OCI-M1 (cell line): ENCODE measurements around the gene HRH2.

Experiments used
- DNase-seq: peaks from one replicate; lab custom pipeline; 2025; lab: John Stamatoyannopoulos, UW

Gene HRH2

DNA sequence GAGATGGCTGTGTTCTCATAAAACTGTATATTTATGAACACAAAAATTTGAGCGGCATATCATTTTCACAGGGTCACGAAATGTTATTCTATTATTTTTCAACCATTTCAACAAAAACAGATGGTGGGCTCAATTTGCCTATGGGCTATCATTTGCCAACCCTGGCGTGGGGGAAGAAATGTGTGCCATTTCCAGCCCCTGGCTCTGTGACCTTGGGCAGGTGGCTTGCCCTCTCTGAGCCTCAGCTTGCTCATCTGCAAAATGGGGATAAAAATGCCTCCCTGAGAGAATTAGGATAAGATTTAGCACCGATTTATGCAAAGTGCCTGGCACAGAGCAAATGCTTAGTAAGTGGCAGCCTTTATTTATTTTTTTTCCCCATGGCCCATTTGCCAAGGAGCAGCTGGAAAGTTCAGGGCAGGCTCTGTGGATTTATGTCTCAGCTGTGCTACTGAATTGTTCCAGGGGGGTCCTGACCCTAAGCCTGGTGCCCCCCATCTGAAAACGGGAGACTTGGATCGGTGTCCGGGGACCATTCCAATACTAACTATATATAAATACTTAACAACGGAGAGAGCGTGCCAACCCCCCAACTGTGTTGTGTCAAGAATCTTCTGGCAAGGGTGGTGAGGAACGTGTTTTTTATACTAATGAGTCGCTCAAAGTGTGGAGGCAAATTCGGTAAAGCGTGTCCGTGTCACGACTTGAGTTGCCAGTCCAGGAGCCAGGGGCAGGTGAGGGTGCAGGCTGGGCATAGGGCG lies 34.5 kb downstream of the HRH2 start:
- no peak for DNase-seq

GRCh38 chr5:175692996-175693710 lies 35.3 kb downstream of the HRH2 start:
- DNase-seq = no peak

DNA sequence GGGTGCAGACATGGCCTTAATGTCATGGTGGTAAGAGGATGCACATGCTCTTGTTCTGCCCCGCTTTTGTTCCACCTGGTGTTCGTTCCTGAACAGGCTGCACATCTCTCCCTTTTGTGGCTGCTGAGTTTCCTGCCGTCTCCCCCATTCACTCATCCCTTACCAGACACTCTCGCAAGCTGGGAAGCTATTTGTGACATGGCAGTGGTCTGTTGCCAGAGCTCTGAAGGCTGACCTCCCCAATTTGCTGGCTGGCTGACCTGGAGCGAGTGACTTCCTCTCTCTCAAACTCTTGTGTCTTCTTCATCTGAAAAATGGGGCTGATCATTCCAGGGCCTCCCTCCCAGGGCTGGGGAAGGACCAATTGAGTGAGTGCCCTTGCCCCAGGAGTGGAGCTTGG lies 35.9 kb downstream of the HRH2 start:
- DNase-seq = no peak

GRCh38 chr5:175694371-175695160 lies 36.7 kb downstream of the HRH2 start:
- no peak for DNase-seq

DNA sequence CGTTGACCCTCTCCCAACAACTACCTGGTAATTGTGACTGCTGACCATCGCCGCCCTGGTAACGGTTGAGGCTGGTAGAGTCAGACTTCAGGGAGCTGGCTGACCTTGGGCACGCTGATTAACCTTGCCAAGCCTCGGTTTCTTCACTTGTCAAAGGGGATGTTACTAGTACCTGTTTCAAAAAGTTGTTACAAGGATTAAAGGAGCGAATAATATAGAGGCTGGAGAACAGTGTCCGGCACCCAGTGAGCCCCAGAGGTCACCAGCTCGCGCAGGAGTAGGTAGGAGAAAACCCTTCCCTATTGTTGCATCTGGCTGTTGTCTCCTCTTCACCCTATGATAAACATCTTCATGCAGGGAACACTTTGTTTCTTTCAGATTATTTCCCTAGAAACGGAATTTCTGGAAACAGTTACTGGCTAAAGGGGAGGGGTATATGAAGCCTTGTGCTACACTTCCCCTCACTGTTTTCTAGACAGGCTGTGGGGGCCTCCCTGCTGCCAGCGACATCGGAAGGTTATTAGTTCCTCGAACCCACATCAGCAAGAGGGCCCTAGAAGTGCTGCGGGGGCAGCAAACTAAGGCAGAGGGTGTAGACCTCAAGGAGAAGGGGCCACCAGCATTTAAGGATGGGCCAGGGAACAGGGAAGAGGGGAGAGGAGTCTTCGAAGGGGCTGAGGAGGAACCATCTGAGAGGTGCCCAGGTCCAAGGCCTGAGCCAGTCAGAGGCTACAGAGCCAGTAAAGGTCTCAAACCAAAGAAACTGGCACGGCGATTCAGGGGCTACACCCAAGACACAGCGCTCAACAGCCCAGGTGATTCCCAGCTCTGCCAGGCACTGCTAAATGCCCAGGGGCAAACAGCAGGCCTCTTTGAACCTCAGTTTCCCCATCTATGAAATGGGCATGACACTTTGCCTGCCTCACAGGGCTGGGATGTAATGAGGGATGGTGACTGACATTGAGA lies 37.6 kb downstream of the HRH2 start:
- DNase-seq = no peak

DNA sequence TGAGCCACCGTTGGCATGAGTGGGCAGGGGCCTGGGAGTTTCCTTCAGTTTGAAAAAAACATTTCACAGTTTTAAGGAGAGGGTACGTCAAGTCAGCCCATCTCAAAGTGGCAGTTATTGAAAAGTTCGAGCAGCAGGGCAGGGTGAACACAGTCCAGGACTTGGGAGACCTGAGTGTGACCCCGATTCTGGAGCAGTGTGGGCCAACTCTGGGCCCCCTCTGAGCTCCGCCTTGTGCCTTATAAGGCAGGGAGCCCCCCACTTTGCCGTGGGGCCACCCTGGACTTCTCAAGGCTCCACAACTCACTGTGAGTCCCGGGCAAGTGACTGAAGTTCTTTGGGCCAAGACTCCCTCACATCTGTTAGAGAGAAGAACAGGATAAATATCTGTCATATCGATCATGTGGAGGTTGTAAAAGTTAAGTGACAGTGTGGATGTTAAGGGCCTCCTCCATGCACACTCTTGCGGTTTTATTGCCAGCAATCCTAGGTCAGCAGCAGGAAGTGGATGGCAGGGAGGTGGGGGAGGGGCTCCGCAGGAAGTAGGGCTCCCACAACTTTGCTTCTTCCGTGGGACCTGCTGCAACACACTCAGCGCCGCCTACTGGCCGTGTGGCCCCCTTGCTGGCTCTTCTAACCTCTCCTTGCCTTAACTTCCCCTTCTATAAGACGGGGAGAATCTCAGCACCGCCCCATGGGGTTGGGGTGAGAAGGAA lies 38.4 kb downstream of the HRH2 start:
- DNase-seq = peak; percentile 88

DNA sequence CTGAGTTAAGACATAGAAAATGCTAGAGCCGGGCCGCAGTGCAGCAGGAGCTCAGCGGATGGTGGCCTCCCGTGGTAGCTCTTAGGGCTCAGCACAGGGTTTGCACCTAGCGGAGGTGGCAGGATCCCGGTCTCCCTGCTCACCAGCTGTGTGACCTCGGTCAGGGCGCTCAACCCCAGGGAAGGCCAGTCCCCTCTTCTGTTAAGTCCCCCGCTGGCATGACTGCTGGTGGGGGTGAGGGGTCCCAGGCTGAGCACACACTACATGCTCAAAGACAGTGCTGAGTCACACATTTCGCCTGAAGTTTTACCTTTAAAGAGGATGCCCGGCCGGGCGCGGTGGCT lies 39.0 kb downstream of the HRH2 start:
- no peak for DNase-seq

GRCh38 chr5:175697846-175698245 lies 40.0 kb downstream of the HRH2 start:
- no peak for DNase-seq

DNA sequence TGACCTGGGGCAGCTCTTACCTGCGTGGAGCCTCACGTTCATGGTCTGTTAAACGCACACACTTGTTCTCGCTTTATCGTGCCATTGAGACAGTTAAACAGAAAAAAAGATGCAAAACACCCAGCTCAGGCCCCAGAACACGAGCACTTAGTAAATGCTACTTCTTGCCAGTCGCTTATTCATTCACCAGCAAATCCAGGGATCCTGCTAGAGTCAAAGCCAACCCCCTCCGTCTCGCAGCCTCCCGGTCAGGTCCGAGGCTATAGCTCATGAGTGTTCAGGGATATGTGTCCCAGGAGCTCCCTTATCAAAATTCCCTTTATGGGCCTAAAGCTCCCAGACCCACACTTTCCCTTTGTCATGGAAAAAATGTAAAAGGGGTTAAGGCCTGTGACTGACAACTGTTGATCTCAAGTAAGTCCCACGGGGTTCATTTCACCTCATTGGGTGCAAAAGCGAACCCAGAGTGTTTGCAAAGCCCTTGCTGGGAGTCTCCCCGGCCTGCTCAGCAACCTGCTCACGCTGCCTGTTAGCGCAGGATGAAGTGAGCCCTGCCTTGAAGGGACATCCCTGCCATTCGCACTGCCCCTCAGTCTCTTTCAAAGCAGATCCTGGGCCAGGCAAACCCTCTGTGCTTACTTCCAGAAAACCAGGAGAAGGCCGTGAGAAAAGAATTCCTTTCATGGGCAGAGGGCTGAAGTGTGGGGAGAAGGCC lies 40.7 kb downstream of the HRH2 start:
- no peak for DNase-seq

DNA sequence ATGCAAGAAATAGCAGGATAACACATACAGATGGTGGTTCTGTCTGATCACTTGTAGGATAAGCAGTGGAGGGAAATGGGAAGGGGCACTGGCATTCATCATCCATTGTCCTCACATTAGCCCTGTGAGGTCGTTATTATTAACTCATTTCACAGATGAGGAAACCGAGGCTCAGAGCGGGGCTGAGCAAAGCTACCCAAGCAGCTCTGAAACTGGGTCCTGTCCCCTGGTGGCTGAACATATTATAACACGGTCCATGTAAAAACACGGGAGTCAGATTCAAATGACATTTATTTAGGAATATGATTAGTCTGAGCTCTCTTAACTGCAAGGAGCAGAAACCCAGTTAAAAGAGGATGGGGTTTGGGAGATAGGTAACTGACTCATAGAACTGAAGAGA lies 43.1 kb downstream of the HRH2 start:
- DNase-seq = no peak

GRCh38 chr5:175701797-175702196 lies 43.9 kb downstream of the HRH2 start:
- no peak for DNase-seq

DNA sequence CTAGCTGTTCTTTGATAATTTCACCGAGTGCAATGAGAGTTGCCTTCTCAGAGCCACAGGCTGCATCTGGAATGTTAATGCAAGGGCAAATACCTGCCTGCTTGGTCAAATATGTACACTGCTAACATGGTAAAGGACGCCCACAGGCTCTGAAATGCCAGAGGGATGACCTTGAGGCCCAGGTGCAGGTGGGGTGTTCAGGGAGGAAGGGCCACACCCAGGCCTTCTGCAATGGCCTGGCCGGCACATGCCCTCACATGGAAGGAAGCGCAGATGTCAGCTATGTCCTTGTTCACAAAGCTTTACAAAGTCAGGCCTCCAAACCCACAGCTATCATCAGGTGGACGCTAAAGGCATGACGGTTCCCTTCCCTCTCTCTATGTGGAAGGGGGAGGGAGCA lies 48.6 kb downstream of the HRH2 start:
- no peak for DNase-seq

GRCh38 chr5:175707751-175708375 lies 50.0 kb downstream of the HRH2 start:
- DNase-seq = no peak

DNA sequence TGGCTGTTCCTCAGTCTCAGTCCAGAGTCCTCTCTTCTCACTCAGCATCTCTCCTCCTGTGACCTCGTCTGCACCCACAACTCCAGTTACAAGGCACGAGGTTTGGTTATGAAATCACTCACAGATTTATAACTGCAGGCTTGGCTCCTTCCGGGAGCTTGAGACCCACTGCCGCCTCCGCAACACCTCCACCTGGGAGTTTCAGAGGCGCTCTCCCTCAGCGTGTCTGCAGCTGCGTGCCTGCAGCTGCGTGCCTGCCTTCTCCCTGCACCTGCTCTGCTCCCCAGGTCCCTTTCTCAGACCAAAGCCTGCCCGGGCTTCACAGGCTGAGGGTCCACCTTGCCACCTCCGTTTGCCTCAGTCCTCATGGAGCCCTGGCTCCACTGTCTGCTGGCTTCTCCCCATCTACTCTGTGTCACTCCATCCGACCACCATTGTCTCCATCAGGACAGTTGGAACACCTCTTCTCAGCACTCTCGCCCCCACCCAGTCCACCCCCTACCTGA lies 51.5 kb downstream of the HRH2 start:
- no peak for DNase-seq

- DNase-seq = no peak
Measured at GRCh38 chr5:175710326-175710725, 52.5 kb downstream of the HRH2 start.

DNA sequence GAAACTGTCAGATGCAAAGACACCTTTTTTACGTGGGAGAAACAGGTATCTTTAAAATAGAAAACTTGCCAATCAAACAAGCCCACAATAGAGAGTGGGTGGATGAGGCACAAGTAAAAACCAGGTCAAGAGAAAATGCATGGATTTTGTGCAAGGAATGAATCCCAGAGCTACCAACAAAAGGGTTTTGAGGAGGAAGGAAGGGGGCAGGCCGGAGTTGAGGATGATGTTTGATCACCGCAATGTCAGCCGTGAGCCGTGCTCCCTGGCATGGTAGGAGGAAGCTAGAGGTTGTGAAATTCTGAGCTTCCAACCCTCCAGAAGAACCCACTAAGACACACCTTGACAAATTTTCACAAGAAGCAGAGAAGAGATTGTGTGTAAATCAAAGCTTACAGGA lies 53.2 kb downstream of the HRH2 start:
- no peak for DNase-seq

DNA sequence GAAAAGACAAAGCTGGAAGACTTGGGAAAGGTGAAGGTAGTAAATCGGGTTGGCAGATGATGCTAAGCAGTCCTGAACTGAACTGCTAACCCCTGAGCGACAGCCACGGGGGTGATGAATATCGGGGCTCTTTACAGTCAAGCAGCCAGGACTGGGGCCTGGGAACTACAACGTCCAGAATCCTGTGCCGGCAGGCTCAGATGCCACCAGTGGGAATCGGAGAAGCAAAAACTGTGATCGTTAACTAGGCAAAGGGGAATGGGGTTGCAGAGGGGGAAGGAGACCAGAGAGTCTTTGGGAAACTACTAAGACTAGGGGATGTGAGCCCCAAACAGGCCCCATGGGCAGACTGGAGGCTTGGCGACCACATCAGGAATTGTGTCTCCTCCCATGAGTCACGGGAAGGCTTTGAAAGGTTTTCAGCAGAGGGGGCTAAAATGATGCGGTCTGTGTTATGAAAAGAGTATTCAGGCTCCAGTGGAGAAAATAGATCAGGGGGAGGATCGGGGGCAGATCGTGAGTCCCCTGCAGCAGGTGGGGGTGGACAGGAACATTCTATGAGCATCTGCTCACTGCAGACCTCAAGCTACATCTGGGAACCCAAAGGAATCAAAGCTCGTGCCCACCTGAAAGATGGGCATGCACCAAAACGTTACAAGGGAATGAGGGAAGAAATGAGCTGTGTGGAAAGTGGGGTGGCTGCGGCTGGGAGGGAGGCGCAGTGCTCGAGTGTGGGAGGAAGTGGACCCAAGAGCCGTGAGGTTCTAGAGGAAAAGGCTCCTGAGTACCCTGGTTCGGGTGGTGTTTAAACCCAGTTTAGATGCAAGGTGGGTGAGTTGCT lies 53.8 kb downstream of the HRH2 start:
- DNase-seq = no peak

DNA sequence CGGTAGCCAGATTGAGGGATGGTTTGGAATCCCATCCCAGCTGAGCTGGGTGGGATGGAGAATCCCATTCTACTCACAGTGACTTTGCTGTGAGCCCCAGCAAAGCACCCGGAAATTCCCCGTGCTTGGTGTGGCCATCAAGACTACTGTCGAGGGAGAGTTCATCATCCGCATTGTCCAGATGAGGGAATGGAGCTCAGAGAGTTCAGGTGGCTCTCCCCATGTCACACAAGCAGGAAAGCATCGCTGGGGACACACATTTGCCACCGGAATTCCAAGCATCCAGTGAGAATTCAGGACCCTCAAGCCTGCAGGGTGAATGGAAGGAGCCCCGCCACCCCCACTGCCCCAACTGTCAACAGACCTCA lies 54.4 kb downstream of the HRH2 start:
- DNase-seq = no peak

GRCh38 chr5:175712681-175713085 lies 54.8 kb downstream of the HRH2 start:
- DNase-seq = no peak
